ENCODE results near the gene PRR36. TPM values are rescaled to one million over a fixed set of nuclear protein-coding genes. Genes with fewer than 3 reads are reported as not detected.
A peak's percentile ranks its signal among the peaks of the same experiment; 100 is the strongest.
"Not testable (repeated sequence)": the region's sequence is repeated elsewhere in the genome, so short reads cannot be mapped to it uniquely, and the experiment has no call there.

PRR36 gene
- polyA plus RNA-seq: not detected

DNA sequence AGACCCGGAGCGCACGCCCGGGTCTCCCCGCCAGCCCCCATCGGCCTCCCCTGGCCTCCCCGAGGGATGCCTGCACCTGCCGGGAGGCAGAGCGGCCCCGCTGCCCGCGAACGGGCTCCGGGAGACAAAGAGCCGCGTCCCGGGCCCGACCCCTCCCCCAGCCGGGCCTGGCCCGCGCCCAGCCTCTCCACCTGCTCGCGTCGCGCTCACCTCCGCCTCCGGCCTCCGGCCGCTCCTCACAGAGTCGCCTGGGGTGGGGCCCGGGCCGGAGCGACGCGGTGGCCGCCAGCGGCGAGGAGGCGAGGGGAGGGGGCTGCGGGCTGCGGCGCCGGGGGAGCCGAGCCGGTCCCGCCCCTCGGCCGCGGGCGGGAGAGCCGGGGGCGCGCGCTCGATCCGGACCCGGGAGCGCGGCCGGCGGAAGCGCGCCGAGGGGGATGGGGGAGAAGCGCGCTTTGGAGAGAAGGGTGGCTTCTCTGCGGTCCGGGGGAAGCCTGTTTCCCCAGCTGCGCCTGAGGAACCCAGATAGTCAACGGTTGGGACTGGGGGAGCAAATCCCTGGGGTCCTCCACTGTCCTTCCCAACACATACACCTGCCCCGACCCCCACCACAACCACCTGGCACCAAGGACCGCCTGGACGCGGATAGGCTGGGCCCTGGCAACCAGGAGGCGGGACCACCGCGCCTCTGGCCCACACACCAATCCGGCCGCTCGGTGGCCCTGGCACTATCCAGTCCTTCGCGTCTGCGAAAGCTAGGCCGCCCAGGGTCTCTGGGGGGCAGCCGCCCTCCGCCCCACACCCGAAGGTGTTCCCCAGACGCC is at the start of gene PRR36:
Gene PRR36 (minus strand): TSS at position 315 of the 821 bp plus-strand sequence. CDS start 701 bp downstream, outside the sequence.
- no peaks in the 10 kb centered on the region for H3K36me3 Mint-ChIP-seq
- peaks cover 18% of the 10 kb centered on the region for H3K27me3 Mint-ChIP-seq
- H3K4me1 Mint-ChIP-seq: peaks cover 8 to 14% (median 10%) of the 10 kb centered on the region in 3 donors
- peaks cover 0 to 4% (median 0%) of the 10 kb centered on the region in 3 donors for H3K9me3 Mint-ChIP-seq
- no peak within 1 kb of the TSS for H3K27ac Mint-ChIP-seq
- H3K4me3 Mint-ChIP-seq: peak within 1 kb of the TSS in 3 of 4 donors; percentile 48 to 75 (median 75)

GRCh38 chr19:7923295-7924191 is 49.4 kb upstream of the PRR36 start:
- Mint-ChIP-seq H3K4me1 (peaks cover 11 to 15% (median 12%) of the 10 kb centered on the region in 3 donors), H3K9me3 (peaks cover 0 to 2% (median 0%) of the 10 kb centered on the region in 3 donors), H3K27ac (peak overlapping the region in 1 of 3 donors; percentile 64), H3K27me3 (peaks cover 7% of the 10 kb centered on the region), H3K36me3 (peaks cover 4% of the 10 kb centered on the region), H3K4me3 (peak overlapping the region in 1 of 4 donors; percentile 38)

- no peak overlapping the region for H3K27ac Mint-ChIP-seq
- peak overlapping the region in 1 of 4 donors; percentile 38 for H3K4me3 Mint-ChIP-seq
- H3K9me3 Mint-ChIP-seq: peaks cover 0 to 2% (median 0%) of the 10 kb centered on the region in 3 donors
- H3K27me3 Mint-ChIP-seq: peaks cover 14% of the 10 kb centered on the region
- H3K4me1 Mint-ChIP-seq: peaks cover 11 to 17% (median 15%) of the 10 kb centered on the region in 3 donors
- H3K36me3 Mint-ChIP-seq: no peaks in the 10 kb centered on the region
These were observed 48.6 kb upstream of the PRR36 start for GRCh38 chr19:7922836-7923195.

DNA sequence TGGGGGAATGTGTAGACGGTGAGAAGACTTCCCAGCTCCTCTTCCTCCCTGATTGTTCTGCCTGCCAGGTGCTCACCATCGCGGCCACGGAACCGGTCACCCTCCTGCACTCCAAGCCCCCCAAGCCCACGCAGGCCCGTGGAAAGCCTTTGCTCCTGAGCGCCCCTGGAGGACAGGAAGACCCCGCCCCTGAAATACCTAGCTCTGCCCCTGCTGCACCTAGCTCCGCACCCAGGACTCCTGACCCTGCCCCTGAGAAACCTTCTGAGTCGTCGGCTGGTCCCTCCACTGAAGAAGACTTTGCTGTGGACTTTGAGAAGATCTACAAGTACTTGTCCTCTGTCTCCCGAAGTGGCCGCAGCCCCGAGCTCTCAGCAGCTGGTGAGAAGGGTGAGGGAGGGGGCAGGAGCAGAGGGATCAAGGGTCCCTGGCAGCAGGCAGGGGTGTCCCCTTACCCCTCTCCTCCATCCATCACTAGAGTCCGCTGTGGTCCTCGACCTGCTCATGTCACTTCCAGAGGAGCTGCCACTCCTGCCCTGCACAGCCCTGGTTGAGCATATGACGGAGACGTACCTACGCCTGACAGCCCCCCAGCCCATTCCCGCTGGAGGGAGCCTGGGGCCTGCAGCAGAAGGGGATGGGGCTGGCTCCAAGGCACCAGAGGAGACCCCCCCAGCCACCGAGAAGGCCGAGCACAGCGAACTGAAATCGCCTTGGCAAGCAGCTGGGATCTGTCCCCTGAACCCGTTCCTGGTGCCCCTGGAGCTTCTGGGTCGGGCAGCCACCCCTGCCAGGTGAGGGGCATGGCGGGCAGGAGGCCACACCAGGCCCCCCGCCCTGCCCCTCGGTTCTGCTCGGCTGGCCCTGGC is 48.0 kb upstream of the PRR36 start:
- Mint-ChIP-seq H3K9me3 (peaks cover 0 to 2% (median 0%) of the 10 kb centered on the region in 3 donors), H3K27me3 (peaks cover 14% of the 10 kb centered on the region), H3K4me3 (peak overlapping the region in 3 of 4 donors; percentile 47 to 58 (median 54)), H3K27ac (peak overlapping the region in 1 of 3 donors; percentile 90), H3K36me3 (no peaks in the 10 kb centered on the region), H3K4me1 (peaks cover 11 to 18% (median 15%) of the 10 kb centered on the region in 3 donors)

GRCh38 chr19:7921302-7921966 is 47.2 kb upstream of the PRR36 start:
- Mint-ChIP-seq H3K27me3 (peaks cover 14% of the 10 kb centered on the region), H3K4me1 (peaks cover 11 to 18% (median 15%) of the 10 kb centered on the region in 3 donors), H3K27ac (peak overlapping the region; percentile 90 to 94 (median 91)), H3K4me3 (peak overlapping the region; percentile 82 to 96 (median 94)), H3K36me3 (no peaks in the 10 kb centered on the region), H3K9me3 (peaks cover 0 to 2% (median 0%) of the 10 kb centered on the region in 3 donors)

DNA sequence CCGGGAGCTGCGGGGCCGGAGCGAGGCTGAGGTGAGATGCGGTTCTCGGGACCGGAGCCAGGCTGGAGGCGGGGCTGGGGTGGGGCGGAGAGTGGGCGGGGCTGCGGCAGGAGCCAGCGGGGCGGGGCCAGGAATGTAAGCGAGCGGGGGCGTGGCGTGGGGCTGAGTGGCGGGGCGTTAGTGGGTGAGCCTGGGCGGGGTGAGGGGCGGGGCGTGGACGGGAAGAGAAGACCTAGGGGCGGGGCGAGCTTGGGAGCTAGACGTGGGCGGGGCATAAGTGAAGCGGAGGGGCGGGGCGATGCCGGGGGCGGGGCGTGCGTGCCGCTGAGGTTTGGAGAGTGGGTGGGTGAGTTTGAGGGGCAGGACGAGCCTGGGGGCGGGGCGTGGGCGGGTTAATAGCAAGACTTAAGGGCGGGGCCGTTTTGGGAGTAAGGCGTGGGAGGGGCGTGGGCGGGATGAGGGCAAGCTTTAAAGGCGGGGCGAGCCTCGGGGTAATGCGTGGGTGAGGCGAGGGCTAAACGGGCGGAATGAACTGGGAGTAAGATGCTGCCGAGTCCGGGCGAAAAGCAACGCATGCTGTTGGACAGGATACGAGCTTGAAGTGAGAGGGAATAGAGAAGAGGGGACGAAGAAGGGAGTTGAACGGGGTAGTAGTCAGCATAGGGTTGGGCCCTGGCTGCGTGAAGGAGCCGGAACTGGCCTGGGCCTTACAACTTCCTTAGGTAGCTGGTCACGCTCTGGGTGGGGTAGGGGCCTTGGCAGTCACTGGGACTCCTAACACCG is 46.5 kb upstream of the PRR36 start:
- Mint-ChIP-seq H3K27me3 (peaks cover 16% of the 10 kb centered on the region), H3K4me1 (peaks cover 13 to 21% (median 15%) of the 10 kb centered on the region in 3 donors), H3K36me3 (no peaks in the 10 kb centered on the region), H3K27ac (peak overlapping the region; percentile 90 to 94 (median 91)), H3K9me3 (peaks cover 0 to 2% (median 0%) of the 10 kb centered on the region in 3 donors), H3K4me3 (peak overlapping the region; percentile 82 to 96 (median 94))

- peaks cover 14 to 24% (median 15%) of the 10 kb centered on the region in 3 donors for H3K4me1 Mint-ChIP-seq
- peak within 1 kb of the TSS; percentile 90 to 94 (median 94) for H3K27ac Mint-ChIP-seq
- peaks cover 0 to 2% (median 0%) of the 10 kb centered on the region in 3 donors for H3K9me3 Mint-ChIP-seq
- peak within 1 kb of the TSS; percentile 82 to 96 (median 94) for H3K4me3 Mint-ChIP-seq
- peaks cover 2% of the 10 kb centered on the region for H3K36me3 Mint-ChIP-seq
- peaks cover 25% of the 10 kb centered on the region for H3K27me3 Mint-ChIP-seq
These were observed 45.7 kb upstream of the PRR36 start, which contains the start of gene SNAPC2 for GRCh38 chr19:7919610-7920518. Gene SNAPC2 (plus strand): TSS chr19:7920338. CDS start chr19:7920367, 29 bp downstream.

DNA sequence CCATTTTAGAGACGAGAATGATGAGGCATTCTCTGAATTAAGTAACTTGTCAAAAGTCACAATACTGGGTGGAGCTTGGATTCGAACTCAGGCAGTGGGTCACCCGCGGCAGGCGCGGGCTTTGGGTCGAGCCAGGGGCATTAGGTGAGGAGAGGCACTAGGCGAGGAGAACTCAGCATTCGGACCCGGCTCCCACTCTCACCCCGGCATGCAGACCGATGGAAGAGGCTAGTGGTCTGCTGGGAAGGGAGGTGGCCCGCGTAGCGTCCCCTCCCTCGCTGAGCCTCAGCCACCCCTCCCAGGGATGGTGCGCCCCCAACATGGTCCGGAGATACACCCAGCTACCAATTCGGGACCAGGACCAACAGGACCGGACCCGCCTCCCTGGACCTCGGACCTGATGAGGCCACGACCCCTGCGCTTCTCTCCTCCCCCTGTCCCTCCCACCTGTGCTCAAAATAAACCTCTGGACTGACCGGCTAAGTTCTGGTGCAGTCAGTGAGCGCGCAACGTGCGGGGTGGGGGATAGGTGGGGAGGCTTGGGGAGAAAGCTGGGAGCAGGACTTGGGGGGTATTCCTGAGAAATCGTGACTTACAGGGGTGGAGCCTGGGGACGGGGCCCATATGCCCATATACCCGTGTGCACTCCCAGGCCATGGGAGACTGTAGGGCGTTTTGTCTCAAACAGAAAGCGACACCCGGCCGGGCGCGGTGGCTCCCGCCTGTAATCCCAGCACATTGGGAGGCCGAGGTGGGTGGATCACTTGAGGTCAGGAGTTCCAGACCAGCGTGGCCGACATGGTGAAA is 44.6 kb upstream of the PRR36 start:
- H3K4me1 Mint-ChIP-seq: peaks cover 14 to 24% (median 15%) of the 10 kb centered on the region in 3 donors
- peak overlapping the region in 1 of 3 donors; percentile 90 for H3K27ac Mint-ChIP-seq
- H3K9me3 Mint-ChIP-seq: peaks cover 0 to 2% (median 0%) of the 10 kb centered on the region in 3 donors
- peaks cover 2% of the 10 kb centered on the region for H3K36me3 Mint-ChIP-seq
- peak overlapping the region; percentile 71 to 96 (median 87) for H3K4me3 Mint-ChIP-seq
- H3K27me3 Mint-ChIP-seq: peaks cover 26% of the 10 kb centered on the region

DNA sequence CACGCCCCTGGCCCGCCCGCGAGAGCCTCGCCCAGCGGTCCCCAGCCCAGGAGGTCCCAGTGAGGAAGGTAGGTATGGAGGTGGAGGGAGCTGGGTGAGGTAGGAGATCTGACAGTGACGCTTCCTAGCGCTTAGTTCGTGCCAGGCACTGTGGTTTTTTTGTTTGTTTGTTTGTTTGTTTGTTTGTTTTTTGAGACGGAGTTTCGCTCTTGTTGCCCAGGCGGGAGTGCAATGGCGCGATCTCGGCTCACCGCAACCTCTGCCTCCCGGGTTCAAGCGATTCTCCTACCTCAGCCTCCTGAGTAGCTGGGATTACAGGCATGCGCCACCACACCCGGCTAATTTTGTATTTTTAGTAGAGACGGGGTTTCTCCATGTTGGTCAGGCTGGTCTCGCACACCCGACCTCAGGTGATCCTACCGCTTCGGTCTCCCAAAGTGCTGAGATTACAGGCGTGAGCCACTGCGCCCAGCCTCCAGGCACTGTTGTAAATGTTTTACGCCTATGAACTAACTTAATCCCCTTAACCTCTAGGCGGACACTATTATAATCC is 43.9 kb upstream of the PRR36 start:
- Mint-ChIP-seq H3K4me1 (peaks cover 14 to 24% (median 15%) of the 10 kb centered on the region in 3 donors), H3K27me3 (peaks cover 26% of the 10 kb centered on the region), H3K4me3 (peak overlapping the region; percentile 41 to 85 (median 76)), H3K27ac (peak overlapping the region in 2 of 3 donors; percentile 71 to 90)
- H3K36me3 Mint-ChIP-seq, H3K9me3 Mint-ChIP-seq: not testable (repeated sequence)

GRCh38 chr19:7917267-7918061 is 43.3 kb upstream of the PRR36 start:
- H3K9me3 Mint-ChIP-seq: peaks cover 0 to 2% (median 0%) of the 10 kb centered on the region in 3 donors
- H3K4me1 Mint-ChIP-seq: peaks cover 12 to 24% (median 15%) of the 10 kb centered on the region in 3 donors
- peaks cover 5% of the 10 kb centered on the region for H3K36me3 Mint-ChIP-seq
- H3K27ac Mint-ChIP-seq: peak overlapping the region in 2 of 3 donors; percentile 71 to 90
- H3K27me3 Mint-ChIP-seq: peaks cover 26% of the 10 kb centered on the region
- peak overlapping the region; percentile 64 to 85 (median 79) for H3K4me3 Mint-ChIP-seq
